ENCODE results near the gene BCAP31.

DNA sequence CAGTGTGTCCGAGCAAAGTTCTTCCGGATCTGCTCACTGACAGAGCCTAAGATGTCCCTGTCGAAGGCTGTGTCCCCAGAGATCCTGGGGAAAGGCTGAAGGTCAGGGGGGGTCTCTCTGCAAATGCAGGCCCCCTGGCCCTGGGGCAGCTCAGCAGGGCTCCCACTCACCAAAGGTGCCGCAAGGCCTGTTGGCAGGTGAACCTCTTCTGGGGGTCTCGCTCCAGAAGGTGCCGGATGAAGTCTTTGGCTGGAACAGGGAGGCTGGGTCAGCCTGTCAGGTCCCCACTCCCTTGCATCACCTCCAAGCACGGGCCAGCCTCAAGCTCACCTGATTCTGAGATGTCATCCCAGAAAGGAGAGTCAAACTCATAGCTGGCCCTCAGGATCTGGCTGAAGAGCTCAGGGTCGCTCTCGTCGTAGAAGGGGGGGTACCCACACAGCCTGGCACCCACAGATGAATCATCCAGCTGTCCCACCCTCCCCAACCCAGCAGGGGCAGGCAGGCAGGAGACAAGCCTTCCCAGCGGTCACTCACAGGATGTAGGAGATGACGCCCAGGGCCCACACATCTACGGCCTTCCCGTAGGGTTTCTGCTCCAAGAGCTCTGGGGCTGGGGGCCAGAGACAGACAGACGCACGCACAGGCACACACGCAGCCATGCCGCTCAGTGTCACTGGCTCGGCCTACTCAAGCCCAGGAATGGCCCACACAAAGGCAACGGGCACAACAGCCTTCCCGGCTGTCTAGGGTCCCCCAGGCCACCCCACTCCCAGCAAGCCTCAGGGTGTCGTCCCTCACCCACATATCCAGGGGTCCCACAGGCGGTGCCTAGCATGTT is 53.2 kb downstream of the BCAP31 start:
- TF ChIP-seq, protein P1, sequence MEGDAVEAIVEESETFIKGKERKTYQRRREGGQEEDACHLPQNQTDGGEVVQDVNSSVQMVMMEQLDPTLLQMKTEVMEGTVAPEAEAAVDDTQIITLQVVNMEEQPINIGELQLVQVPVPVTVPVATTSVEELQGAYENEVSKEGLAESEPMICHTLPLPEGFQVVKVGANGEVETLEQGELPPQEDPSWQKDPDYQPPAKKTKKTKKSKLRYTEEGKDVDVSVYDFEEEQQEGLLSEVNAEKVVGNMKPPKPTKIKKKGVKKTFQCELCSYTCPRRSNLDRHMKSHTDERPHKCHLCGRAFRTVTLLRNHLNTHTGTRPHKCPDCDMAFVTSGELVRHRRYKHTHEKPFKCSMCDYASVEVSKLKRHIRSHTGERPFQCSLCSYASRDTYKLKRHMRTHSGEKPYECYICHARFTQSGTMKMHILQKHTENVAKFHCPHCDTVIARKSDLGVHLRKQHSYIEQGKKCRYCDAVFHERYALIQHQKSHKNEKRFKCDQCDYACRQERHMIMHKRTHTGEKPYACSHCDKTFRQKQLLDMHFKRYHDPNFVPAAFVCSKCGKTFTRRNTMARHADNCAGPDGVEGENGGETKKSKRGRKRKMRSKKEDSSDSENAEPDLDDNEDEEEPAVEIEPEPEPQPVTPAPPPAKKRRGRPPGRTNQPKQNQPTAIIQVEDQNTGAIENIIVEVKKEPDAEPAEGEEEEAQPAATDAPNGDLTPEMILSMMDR (conservative IDR thresholded peaks at IDR 0.05): no peak
- no peak for TF ChIP-seq EZH2 (IDR thresholded peaks at IDR 0.05; ENCODE audit: low read depth)
